Peyer's patch (tissue), 4 donors: ENCODE data around the gene MAMSTR. TPM values are rescaled to one million over a fixed set of nuclear protein-coding genes. Genes with fewer than 3 reads are reported as not detected.

Experiments used
- DNase-seq, 3 donors: peaks; one replicate each; pipeline ENCODE4 v3.0.0-alpha.2; 2017 to 2019
- H3K27ac ChIP-seq, 4 donors: fragments of 200-600 bp; sonication (generic); one replicate each; pipeline ENCODE4 v1.5.1; 2016 to 2019
- H3K27me3 ChIP-seq, 2 donors: fragments of 200-600 bp; sonication (generic); one replicate each; pipeline ENCODE4 v1.5.1; 2019
- H3K36me3 ChIP-seq, 3 donors: fragments of 200-600 bp; sonication (generic); one replicate each; pipeline ENCODE4 v1.5.1; 2016 to 2019
- H3K4me1 ChIP-seq, 4 donors: fragments of 200-600 bp; sonication (generic); one replicate each; pipeline ENCODE4 v1.5.1; 2016 to 2019
- H3K4me3 ChIP-seq, 4 donors: fragments of 200-600 bp; sonication (generic); 1 replicate in 3 of 4; 2 replicates in 1 of 4; pipeline ENCODE4 v1.5.1; 2016 to 2019; ENCODE audit warnings: mild to moderate bottlenecking in 1 of 4
- H3K9me3 ChIP-seq, 4 donors: fragments of 200-600 bp; sonication (generic); one replicate each; pipeline ENCODE4 v1.5.1; 2016 to 2019; ENCODE audit warnings: mild to moderate bottlenecking in 1 of 4
- CTCF ChIP-seq, 6 experiments: fragments of 450-650 bp in 4 of 6; fragments of 200-600 bp in 2 of 6; sonication (generic) in 1 of 6; IDR thresholded peaks; one replicate each; pipeline ENCODE4 v1.5.1; 2017 to 2019; ENCODE audit warnings: antibody characterized with exemption in 6 of 6, mild to moderate bottlenecking in 3 of 6, moderate library complexity in 1 of 6
- POLR2A ChIP-seq, 2 donors: fragments of 450-650 bp; IDR thresholded peaks; one replicate each; pipeline ENCODE4 v1.5.1; 2017; ENCODE audit warnings: antibody characterized with exemption in 2 of 2, mild to moderate bottlenecking in 2 of 2, moderate library complexity in 2 of 2
- total RNA-seq, 4 donors: library from RNA; depleted of rRNA; stranded (reverse); fragments of >200 nt; gene quantifications; one replicate each; pipeline ENCODE4 v1.1.0, GENCODE V29; 2016

Gene MAMSTR
- total RNA-seq, 4 donors from 2014 or later, result 0.70 to 1.1 TPM; not detected in 2

- Histone ChIP-seq H3K36me3 (no peaks in the 10 kb centered on the region), H3K27me3 (no peaks in the 10 kb centered on the region), H3K27ac (peak overlapping the region in 2 of 4 donors; percentile 48 to 87), H3K9me3 (no peaks in the 10 kb centered on the region), H3K4me1 (peaks cover 0 to 49% (median 14%) of the 10 kb centered on the region in 4 donors), H3K4me3 (peak overlapping the region in 2 of 4 donors; percentile 21 to 24)
- TF ChIP-seq POLR2A (IDR thresholded peaks at IDR 0.05) (no peak), CTCF (IDR thresholded peaks at IDR 0.05) (no peak)
- peak in 1 of 3 donors; percentile 56 for DNase-seq
These were observed 2.8 kb downstream of the MAMSTR start for GRCh38 chr19:48716562-48717291.

GRCh38 chr19:48715681-48716171 is 3.8 kb downstream of the MAMSTR start:
- no peaks in the 10 kb centered on the region for H3K36me3 ChIP-seq
- H3K4me3 ChIP-seq, result peak overlapping the region in 2 of 4 donors; percentile 62
- DNase-seq, result peak in 1 of 3 donors; percentile 61
- H3K4me1 ChIP-seq, result peaks cover 0 to 49% (median 14%) of the 10 kb centered on the region in 4 donors
- TF ChIP-seq CTCF (IDR thresholded peaks at IDR 0.05) (no peak), POLR2A (IDR thresholded peaks at IDR 0.05) (no peak)
- no peaks in the 10 kb centered on the region for H3K9me3 ChIP-seq
- H3K27me3 ChIP-seq, result no peaks in the 10 kb centered on the region
- peak overlapping the region; percentile 77 to 93 (median 86) for H3K27ac ChIP-seq

GRCh38 chr19:48714759-48715675 is 4.5 kb downstream of the MAMSTR start:
- Histone ChIP-seq H3K27me3 (no peaks in the 10 kb centered on the region), H3K4me1 (peaks cover 0 to 45% (median 14%) of the 10 kb centered on the region in 4 donors), H3K27ac (peak overlapping the region; percentile 77 to 93 (median 86)), H3K9me3 (no peaks in the 10 kb centered on the region), H3K36me3 (no peaks in the 10 kb centered on the region), H3K4me3 (peak overlapping the region; percentile 62 to 72 (median 62))
- DNase-seq, result peak in 2 of 3 donors; percentile 74 to 76
- TF ChIP-seq CTCF (IDR thresholded peaks at IDR 0.05), result no peak
- peak in 1 of 2 donors; percentile 4 for TF ChIP-seq POLR2A (IDR thresholded peaks at IDR 0.05)

- peak; percentile 79 to 92 for TF ChIP-seq POLR2A (IDR thresholded peaks at IDR 0.05)
- TF ChIP-seq CTCF (IDR thresholded peaks at IDR 0.05), result peak in 1 of 6 experiments; percentile 4
- Histone ChIP-seq H3K9me3 (no peaks in the 10 kb centered on the region), H3K36me3 (no peaks in the 10 kb centered on the region), H3K27me3 (no peaks in the 10 kb centered on the region), H3K4me1 (peaks cover 0 to 40% (median 14%) of the 10 kb centered on the region in 4 donors), H3K27ac (peak overlapping the region; percentile 77 to 93 (median 86)), H3K4me3 (peak overlapping the region; percentile 62 to 72 (median 67))
- DNase-seq, result peak; percentile 98 to 100 (median 100)
These were observed 5.4 kb downstream of the MAMSTR start for GRCh38 chr19:48713864-48714755.
